GM18498 (cell line): Measurements from ENCODE around the gene HRH1.

ENCODE experiments used
- ATAC-seq: cut with Tn5 transposase; IDR thresholded peaks from one replicate; pipeline ENCODE4 v1.9.1; 2021; ENCODE audit warnings: mild to moderate bottlenecking, moderate library complexity; ENCODE audit not compliant: unreplicated experiment

The HRH1 gene

DNA sequence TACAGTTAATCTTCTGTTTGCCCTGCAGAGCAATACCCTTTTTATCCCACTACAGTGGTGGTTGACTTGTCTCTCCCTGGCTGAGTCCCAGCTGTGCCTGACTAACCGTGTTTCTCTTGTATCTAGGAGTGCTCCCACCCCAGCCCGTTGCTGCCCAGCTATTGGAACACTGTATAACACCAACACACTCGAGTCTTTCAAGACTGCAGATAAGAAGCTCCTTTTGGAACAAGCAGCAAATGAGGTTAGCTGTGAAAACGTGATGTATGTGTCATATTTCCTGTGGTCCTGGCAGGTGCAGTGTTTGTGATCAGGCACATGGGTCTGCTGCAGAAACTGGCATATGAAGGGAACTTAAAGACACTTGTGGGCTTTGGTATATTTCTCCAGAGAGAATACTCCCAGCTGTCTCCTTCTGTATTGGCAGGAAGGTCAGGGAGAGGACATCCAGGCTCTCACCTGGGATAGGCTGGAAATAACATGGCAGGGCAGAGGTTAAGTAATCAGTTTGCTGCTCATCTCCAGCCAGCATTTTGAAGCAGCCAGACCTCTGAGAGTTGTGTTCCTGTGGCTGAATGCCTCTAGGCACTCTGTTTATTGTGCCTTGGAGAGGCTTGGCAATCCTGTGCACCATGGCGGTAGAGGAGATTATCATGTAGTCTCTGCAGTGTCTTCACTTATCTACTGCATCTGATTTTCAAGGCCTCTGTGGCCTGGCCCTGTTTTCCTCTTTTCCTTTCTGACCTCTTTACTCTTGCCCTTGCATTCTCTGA, 152.7 kb downstream of the HRH1 start:
- peak; percentile 83 for ATAC-seq

DNA sequence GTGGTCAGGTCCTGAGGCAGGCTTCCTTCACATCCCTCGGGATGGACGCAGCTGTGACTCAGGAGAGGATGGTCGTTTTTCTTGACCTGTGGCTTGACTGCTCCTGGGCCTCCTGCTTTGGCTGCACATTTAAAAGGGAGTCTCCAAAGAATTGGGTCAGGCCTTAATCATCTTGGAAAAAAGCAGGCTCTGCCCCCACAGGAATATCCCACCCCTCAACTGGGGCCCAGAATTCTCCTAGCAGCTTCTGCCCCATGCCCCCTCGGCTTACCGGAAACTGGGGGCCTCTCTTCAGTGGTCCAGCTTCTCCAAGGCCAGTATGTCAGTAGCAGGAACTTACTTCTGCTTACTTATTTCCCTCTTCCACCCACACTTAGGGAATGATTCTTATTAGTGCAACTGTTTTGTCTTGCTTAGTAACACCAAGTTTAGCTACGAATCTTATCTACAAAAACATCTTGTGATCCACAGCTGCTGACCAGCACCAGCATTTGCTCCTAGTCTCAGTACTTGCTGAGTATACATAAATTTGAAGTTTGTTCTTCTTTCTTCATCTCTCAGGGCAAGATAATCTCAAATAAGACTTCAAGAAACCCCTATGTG, 153.6 kb downstream of the HRH1 start:
- no peak for ATAC-seq

DNA sequence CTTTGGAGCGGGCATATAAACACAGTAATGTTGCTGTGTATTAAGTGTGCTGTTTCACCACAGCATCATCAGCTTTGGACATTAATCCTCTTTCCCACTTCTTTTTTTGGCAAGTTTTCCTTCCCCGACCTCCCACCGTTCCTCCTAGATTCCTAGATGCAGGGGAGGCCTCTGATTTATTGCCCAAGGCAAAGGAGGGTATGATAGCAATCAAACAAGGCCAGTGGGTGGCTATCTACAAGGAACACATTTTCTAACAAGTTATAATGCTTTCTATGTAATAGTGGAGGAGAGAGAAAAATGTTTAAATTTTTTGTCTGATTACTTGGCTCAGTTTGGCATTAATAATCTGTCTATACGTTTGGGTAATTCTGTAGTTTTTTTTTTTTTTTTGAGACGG, 156.0 kb downstream of the HRH1 start:
- no peak for ATAC-seq

DNA sequence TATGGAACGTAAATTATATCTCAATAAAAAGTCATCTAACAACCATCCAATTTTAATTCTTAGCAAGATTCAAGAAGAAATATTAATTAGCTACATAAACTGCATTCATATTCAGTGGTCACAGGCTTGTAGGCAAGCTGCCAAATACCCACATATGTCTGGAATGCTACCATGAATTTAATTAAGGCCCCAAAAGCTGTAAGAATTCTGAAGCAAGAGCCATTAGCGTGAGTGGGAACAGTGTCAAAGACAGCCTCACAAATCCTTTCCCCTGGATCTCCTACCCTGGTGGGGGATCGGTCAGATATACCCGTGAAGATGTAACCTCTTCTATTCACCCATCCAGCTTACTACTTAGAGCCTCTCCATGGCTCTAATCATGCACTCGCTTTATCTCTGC, 157.9 kb downstream of the HRH1 start:
- no peak for ATAC-seq
